Smooth muscle cell of the pulmonary artery (primary cell): ENCODE results near the gene CCSAP. TPM values are rescaled to one million over a fixed set of nuclear protein-coding genes. Genes with fewer than 3 reads are reported as not detected.

Source experiments
- total RNA-seq: library from RNA; depleted of rRNA; stranded (reverse); fragments of >200 nt; gene quantifications from 2 replicates; pipeline ENCODE4 v1.2.3, GENCODE V29; 2014

Gene CCSAP
- 7.6 and 9.3 TPM in 2 replicates for total RNA-seq

GRCh38 chr1:229342656-229343569, at the start of gene CCSAP:
TSS of gene CCSAP (minus strand) at chr1:229343047. CDS start at chr1:229342465, 582 bp downstream.

Other genes with a start within 250 kb of the CCSAP start
- 25.6 and 36.5 TPM in 2 replicates for gene RAB4A, start 71.9 kb downstream of the CCSAP start, total RNA-seq
- not detected in 2 replicates for gene ACTA1, start 91.0 kb upstream of the CCSAP start, total RNA-seq
- 28.2 and 34.7 TPM in 2 replicates for gene NUP133, start 165.3 kb upstream of the CCSAP start, total RNA-seq
- 15.9 and 17.7 TPM in 2 replicates for gene ABCB10, start 215.7 kb upstream of the CCSAP start, total RNA-seq